ENCODE results near the gene TAS2R41. TPM values are rescaled to one million over a fixed set of nuclear protein-coding genes. Genes with fewer than 3 reads are reported as not detected.
"Not testable (repeated sequence)": the region's sequence is repeated elsewhere in the genome, so short reads cannot be mapped to it uniquely, and the experiment has no call there.

TAS2R41 gene
- polyA plus RNA-seq, 2 of the 4 experiments (the other 2 are of a cell fraction): not detected

- CTCF ChIA-PET: interaction anchor here (1.0 to 1.6 kb wide), 2 partner anchors 8 to 55 kb away, joined by 3 to 4 read pairs; no protein-coding TSS in a partner anchor
- POLR2A ChIA-PET, H3K4me1 ChIP-seq, ATAC-seq, FAIRE-seq: not testable (repeated sequence)
- Histone ChIP-seq H3K27ac (peak overlapping the region; percentile 6 to 28; a peak in 1 of 6 replicates), H3K4me3 (peak overlapping the region; percentile 16; the same call in 1 of the 3 replicates), H3K9me3 (peaks cover 10% of the 10 kb centered on the region; the same call in 1 of the 3 replicates), H3K4me2 (peak overlapping the region; percentile 32)
- peak; percentile 12 to 58 for DNase-seq (ENCODE audit: low read depth in 1 of 2, low spot score in 1 of 2)
- TF ChIP-seq JUNB (IDR thresholded peaks at IDR 0.05): 0 out of 2 replicates have a peak, but pooled peaks have one; percentile 15
- WGBS (ENCODE audit: missing lambda C conversion rate): 10% methylated on average over 11 of the region's 11 CpGs
Observed at GRCh38 chr7:143472071-143472689, 5.5 kb upstream of the TAS2R41 start.

- no peak for TF ChIP-seq HDAC2 (IDR thresholded peaks at IDR 0.05)
- no peak for TF ChIP-seq CHD2 (IDR thresholded peaks at IDR 0.05; ENCODE audit: low read length, partially characterized antibody)
- no peak for TF ChIP-seq RFX5 (IDR thresholded peaks at IDR 0.05)
- no peak for TF ChIP-seq CEBPB (IDR thresholded peaks at IDR 0.05)
- TF ChIP-seq FOSB (CRISPR knock-in tag; IDR thresholded peaks at IDR 0.05): no peak
- TF ChIP-seq REST (IDR thresholded peaks at IDR 0.05): no peak
- no peak for TF ChIP-seq NFE2L2 (conservative IDR thresholded peaks at IDR 0.05; ENCODE audit: low read length)
- TF ChIP-seq ZSCAN20 (CRISPR knock-in tag; IDR thresholded peaks at IDR 0.05): no peak
- TF ChIP-seq BCL3 (IDR thresholded peaks at IDR 0.05): no peak
- no peak for TF ChIP-seq KDM1A (IDR thresholded peaks at IDR 0.05; ENCODE audit: low read depth)
- no peak for TF ChIP-seq MAX (IDR thresholded peaks at IDR 0.05)
- ATAC-seq (no peak), DNase-seq (ENCODE audit: low read depth in 1 of 2, low spot score in 1 of 2) (no peak), FAIRE-seq (no peak)
- ChIA-PET POLR2A (no interaction called here), CTCF (no interaction called here)
- no peak overlapping the region for H3K4me3 ChIP-seq
- H3K27ac ChIP-seq: no peak overlapping the region
- WGBS (ENCODE audit: missing lambda C conversion rate): 37% methylated on average over 10 of the region's 10 CpGs
- no peak overlapping the region for H3K4me2 ChIP-seq
- H3K9me3 ChIP-seq: peaks cover 4% of the 10 kb centered on the region; the same call in 1 of the 3 replicates
- no peaks in the 10 kb centered on the region for H3K4me1 ChIP-seq
Observed at GRCh38 chr7:143479055-143479766, 1.5 kb downstream of the TAS2R41 start.

GRCh38 chr7:143480501-143480900 lies 2.8 kb downstream of the TAS2R41 start:
- TF ChIP-seq NR3C1 (IDR thresholded peaks at IDR 0.05) (no peak), GATA3 (IDR thresholded peaks at IDR 0.05; ENCODE audit: borderline replicate concordance) (no peak), USF2 (IDR thresholded peaks at IDR 0.05) (no peak), MYC (IDR thresholded peaks at IDR 0.05; ENCODE audit: borderline replicate concordance, low read length) (no peak), POLR2AphosphoS2 (conservative IDR thresholded peaks at IDR 0.05; ENCODE audit: low read length) (no peak), POLR2A (IDR thresholded peaks at IDR 0.05; ENCODE audit: low read length) (no peak), FOSL2 (IDR thresholded peaks at IDR 0.05) (no peak), FOSL2 (CRISPR knock-in tag; IDR thresholded peaks at IDR 0.05) (no peak), PHF8 (IDR thresholded peaks at IDR 0.05; ENCODE audit: borderline replicate concordance, low read depth) (no peak), BCL3 (IDR thresholded peaks at IDR 0.05) (no peak), ELK1 (IDR thresholded peaks at IDR 0.05; ENCODE audit: low read depth, low read length) (no peak), FOXS1 (CRISPR knock-in tag; IDR thresholded peaks at IDR 0.05) (no peak)
- ChIA-PET POLR2A (no interaction called here), CTCF (interaction anchor here (0.8 to 1.8 kb wide), 2 partner anchors 9 to 10 kb away, joined by 3 to 8 read pairs; no protein-coding TSS in a partner anchor)
- H3K4me2 ChIP-seq: no peak overlapping the region
- no peaks in the 10 kb centered on the region for H3K9me3 ChIP-seq
- H3K4me3 ChIP-seq: no peak overlapping the region
- no peak for DNase-seq (ENCODE audit: low read depth in 1 of 2, low spot score in 1 of 2)
- no peaks in the 10 kb centered on the region for H3K4me1 ChIP-seq
- no peak overlapping the region for H3K27ac ChIP-seq
- ATAC-seq: no peak
- no peak for FAIRE-seq
